ENCODE measurements around the gene NECAB2.

DNA sequence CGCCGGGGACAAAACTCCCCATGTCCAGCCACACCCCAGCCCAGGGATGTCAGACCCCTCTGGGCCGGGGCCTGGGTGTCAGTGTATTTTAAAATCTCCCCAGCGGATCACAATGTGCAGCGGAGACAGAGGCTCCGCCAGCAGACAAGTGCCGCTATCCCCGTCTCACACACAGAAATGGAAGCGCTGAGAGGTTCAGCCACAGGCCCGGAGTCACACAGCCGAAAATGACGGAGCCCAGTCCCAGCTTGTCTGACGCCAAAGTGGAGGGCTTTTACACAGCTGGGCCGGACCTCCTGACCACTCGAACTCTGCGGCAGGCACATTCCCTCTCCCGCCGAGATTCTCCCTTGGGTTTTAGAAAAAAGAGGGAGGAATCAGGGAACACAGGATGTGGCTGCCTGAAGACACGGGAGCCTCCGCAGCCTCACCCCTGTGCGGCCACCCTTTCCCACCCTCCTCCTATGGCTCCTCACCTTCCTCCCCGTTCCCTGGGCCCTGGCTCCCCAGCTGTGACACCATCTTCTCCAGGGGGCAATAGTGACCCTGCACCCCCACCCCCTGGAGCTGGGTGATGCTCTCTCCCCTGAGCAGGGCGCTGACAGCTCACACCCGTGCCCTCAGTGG lies 21.8 kb upstream of the NECAB2 start:
- TF ChIP-seq, protein P1, sequence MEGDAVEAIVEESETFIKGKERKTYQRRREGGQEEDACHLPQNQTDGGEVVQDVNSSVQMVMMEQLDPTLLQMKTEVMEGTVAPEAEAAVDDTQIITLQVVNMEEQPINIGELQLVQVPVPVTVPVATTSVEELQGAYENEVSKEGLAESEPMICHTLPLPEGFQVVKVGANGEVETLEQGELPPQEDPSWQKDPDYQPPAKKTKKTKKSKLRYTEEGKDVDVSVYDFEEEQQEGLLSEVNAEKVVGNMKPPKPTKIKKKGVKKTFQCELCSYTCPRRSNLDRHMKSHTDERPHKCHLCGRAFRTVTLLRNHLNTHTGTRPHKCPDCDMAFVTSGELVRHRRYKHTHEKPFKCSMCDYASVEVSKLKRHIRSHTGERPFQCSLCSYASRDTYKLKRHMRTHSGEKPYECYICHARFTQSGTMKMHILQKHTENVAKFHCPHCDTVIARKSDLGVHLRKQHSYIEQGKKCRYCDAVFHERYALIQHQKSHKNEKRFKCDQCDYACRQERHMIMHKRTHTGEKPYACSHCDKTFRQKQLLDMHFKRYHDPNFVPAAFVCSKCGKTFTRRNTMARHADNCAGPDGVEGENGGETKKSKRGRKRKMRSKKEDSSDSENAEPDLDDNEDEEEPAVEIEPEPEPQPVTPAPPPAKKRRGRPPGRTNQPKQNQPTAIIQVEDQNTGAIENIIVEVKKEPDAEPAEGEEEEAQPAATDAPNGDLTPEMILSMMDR (IDR thresholded peaks at IDR 0.05; ENCODE audit: poor library complexity, severe bottlenecking), result no peak
- TF ChIP-seq EZH2 (IDR thresholded peaks at IDR 0.05; ENCODE audit: borderline replicate concordance, insufficient read depth, low read length, poor library complexity, severe bottlenecking), result no peak
- no peak for TF ChIP-seq TAF1 (IDR thresholded peaks at IDR 0.05; ENCODE audit: low read depth)
- no peak for TF ChIP-seq POLR2AphosphoS5 (IDR thresholded peaks at IDR 0.05)
- no peak for TF ChIP-seq EP300 (conservative IDR thresholded peaks at IDR 0.05; ENCODE audit: poor library complexity, severe bottlenecking)
- TF ChIP-seq MXI1 (conservative IDR thresholded peaks at IDR 0.05; ENCODE audit: poor library complexity, severe bottlenecking), result no peak

All from neural cell (in vitro differentiated cells).